ENCODE data around the gene VWA2. TPM values are rescaled to one million over a fixed set of nuclear protein-coding genes. Genes with fewer than 3 reads are reported as not detected.
A peak's percentile ranks its signal among the peaks of the same experiment; 100 is the strongest.

VWA2 gene
- total and polyA plus RNA-seq, 2 of the 4 experiments (the other 2 are of a cell fraction), result not detected

GRCh38 chr10:114266521-114266920 is 27.5 kb downstream of the VWA2 start:
- H3K79me1 ChIP-seq (ENCODE audit: low read depth in 1 of 2, low read length in 2 of 2), result no peaks in the 10 kb centered on the region
- no peak overlapping the region for H3K4me2 ChIP-seq (ENCODE audit: low read depth, low read length)
- H3K9ac ChIP-seq (ENCODE audit: low read depth, low read length), result no peak overlapping the region
- DNase-seq (peak; percentile 50), ATAC-seq (ENCODE audit: low read depth) (peak; percentile 54)
- H3K4me1 ChIP-seq (ENCODE audit: control insufficient read depth, insufficient read depth, low read length), result peaks cover 5% of the 10 kb centered on the region
- H3K9me3 ChIP-seq (ENCODE audit: control insufficient read depth, insufficient read depth, low read length), result no peaks in the 10 kb centered on the region
- no peak overlapping the region for H2BK20ac ChIP-seq (ENCODE audit: low read depth, low read length)
- ChIA-PET CTCF (no interaction called here), POLR2A (ENCODE audit: unreplicated experiment) (no interaction called here)
- H2AFZ ChIP-seq (replicated peaks; ENCODE audit: low read length, poor library complexity), result no peak overlapping the region
- peaks cover 2% of the 10 kb centered on the region; the same call in 1 of the 2 replicates for H4K20me1 ChIP-seq (ENCODE audit: insufficient read depth, low read length)
- H3K14ac ChIP-seq (replicated peaks; ENCODE audit: low read depth, low read length), result no peak overlapping the region
- no peak overlapping the region for H3K23ac ChIP-seq (ENCODE audit: low read depth, low read length)
- peaks cover 7% of the 10 kb centered on the region; the same call in 1 of the 2 replicates for H3K9me1 ChIP-seq (ENCODE audit: insufficient read depth, low read length)
- H4K5ac ChIP-seq (ENCODE audit: low read depth, low read length), result no peak overlapping the region
- BruUV-seq (replicated peaks), result no TSS peak
- WGBS, 2 experiments (ENCODE audit: extremely low coverage in 2 of 2, insufficient read length in 1 of 2), result no CpG with 5 or more reads among the region's 5 CpGs
- no peaks in the 10 kb centered on the region; the same call in 1 of the 2 replicates for H3K27me3 ChIP-seq (ENCODE audit: control insufficient read depth, insufficient read depth, low read length)
- no peak overlapping the region for H4K91ac ChIP-seq (ENCODE audit: insufficient read depth, low read depth, low read length)
- H2BK5ac ChIP-seq (ENCODE audit: low read depth, low read length, poor library complexity, severe bottlenecking), result no peak overlapping the region
- in situ Hi-C loops (cut with MboI; ENCODE audit: low sequenced_read_pairs), result no loop called here
- H3K4ac ChIP-seq (ENCODE audit: low read depth, low read length), result no peak overlapping the region
- no peaks in the 10 kb centered on the region for H3K36me3 ChIP-seq (ENCODE audit: control insufficient read depth, insufficient read depth, low read length)
- dilution Hi-C loops (cut with HindIII; ENCODE audit: low sequenced_read_pairs, unreplicated experiment), result no loop called here
- TF ChIP-seq, protein P1, sequence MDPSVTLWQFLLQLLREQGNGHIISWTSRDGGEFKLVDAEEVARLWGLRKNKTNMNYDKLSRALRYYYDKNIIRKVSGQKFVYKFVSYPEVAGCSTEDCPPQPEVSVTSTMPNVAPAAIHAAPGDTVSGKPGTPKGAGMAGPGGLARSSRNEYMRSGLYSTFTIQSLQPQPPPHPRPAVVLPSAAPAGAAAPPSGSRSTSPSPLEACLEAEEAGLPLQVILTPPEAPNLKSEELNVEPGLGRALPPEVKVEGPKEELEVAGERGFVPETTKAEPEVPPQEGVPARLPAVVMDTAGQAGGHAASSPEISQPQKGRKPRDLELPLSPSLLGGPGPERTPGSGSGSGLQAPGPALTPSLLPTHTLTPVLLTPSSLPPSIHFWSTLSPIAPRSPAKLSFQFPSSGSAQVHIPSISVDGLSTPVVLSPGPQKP (IDR thresholded peaks at IDR 0.05; ENCODE audit: borderline replicate concordance, low read depth, low read length), result no peak
- TF ChIP-seq MAFK (IDR thresholded peaks at IDR 0.05; ENCODE audit: low read depth, low read length) (no peak), FOS (IDR thresholded peaks at IDR 0.05; ENCODE audit: low read depth, low read length) (no peak), CHD1 (IDR thresholded peaks at IDR 0.05; ENCODE audit: low read depth, low read length) (no peak), MXI1 (IDR thresholded peaks at IDR 0.05; ENCODE audit: borderline replicate concordance, low read depth, low read length) (no peak), CEBPB (IDR thresholded peaks at IDR 0.05; ENCODE audit: low read depth, low read length) (no peak), SMC3 (IDR thresholded peaks at IDR 0.05; ENCODE audit: low read depth, low read length) (no peak)
- no peak overlapping the region for H2BK15ac ChIP-seq (ENCODE audit: low read depth, low read length)
- no peak overlapping the region for H3K18ac ChIP-seq (ENCODE audit: low read depth, low read length)
- H3K27ac ChIP-seq (ENCODE audit: insufficient read depth, low read length), result no peak overlapping the region
- no peak overlapping the region for H3K56ac ChIP-seq (ENCODE audit: extremely low read depth, insufficient read depth, low read length)
- H2AK5ac ChIP-seq (ENCODE audit: low read depth, low read length), result no peak overlapping the region
- no peak overlapping the region for H2AK9ac ChIP-seq (replicated peaks; ENCODE audit: low read depth, low read length, poor library complexity)
- no peak overlapping the region for H4K8ac ChIP-seq (ENCODE audit: low read depth in 2 of 2, low read length in 2 of 2)
- H2BK120ac ChIP-seq (ENCODE audit: low read depth, low read length), result no peak overlapping the region; the same call in 1 of the 2 replicates
- no peak overlapping the region for H3K4me3 ChIP-seq (ENCODE audit: insufficient read depth, low read depth, low read length)
- intact Hi-C loops (cut with micrococcal nuclease), result loop anchor here (10.0 kb wide), 1 partner anchor 322 kb away; no protein-coding TSS in a partner anchor
